ENCODE measurements around the gene PRDX3.

GRCh38 chr10:119138346-119139306 is 40.0 kb downstream of the PRDX3 start:
- TF ChIP-seq BHLHE40 (IDR thresholded peaks at IDR 0.05; ENCODE audit: low read depth, low read length) (no peak), MXI1 (IDR thresholded peaks at IDR 0.05; ENCODE audit: borderline replicate concordance, low read depth, low read length) (no peak), CTCF (conservative IDR thresholded peaks at IDR 0.05; ENCODE audit: low read depth, low read length) (no peak)
